Lower lobe of right lung (tissue), 2 donors: ENCODE results near the gene GEMIN8. TPM values are rescaled to one million over a fixed set of nuclear protein-coding genes. Genes with fewer than 3 reads are reported as not detected.

Experiments
- ATAC-seq, 2 donors: fragments of 200-7000 bp; cut with Tn5 transposase; one replicate each; pipeline ENCODE4 v1.9.1; 2020 to 2022; ENCODE audit warnings: mild to moderate bottlenecking in 2 of 2, moderate library complexity in 2 of 2
- DNase-seq: peaks from one replicate; pipeline ENCODE4 v3.0.0-alpha.2; 2020
- H3K27ac ChIP-seq: fragments of 200-600 bp; one replicate; pipeline ENCODE4 v1.8.0; 2022
- H3K27me3 ChIP-seq: fragments of 200-600 bp; one replicate; pipeline ENCODE4 v1.8.0; 2022; ENCODE audit warnings: low read depth
- H3K36me3 ChIP-seq: fragments of 200-600 bp; one replicate; pipeline ENCODE4 v1.8.0; 2022; ENCODE audit warnings: mild to moderate bottlenecking
- H3K4me1 ChIP-seq: fragments of 200-600 bp; one replicate; pipeline ENCODE4 v1.8.0; 2022
- H3K4me3 ChIP-seq: fragments of 200-600 bp; one replicate; pipeline ENCODE4 v1.8.0; 2022; ENCODE audit warnings: mild to moderate bottlenecking
- H3K9me3 ChIP-seq: fragments of 200-600 bp; one replicate; pipeline ENCODE4 v1.8.0; 2022
- CTCF ChIP-seq: fragments of 200-600 bp; IDR thresholded peaks from one replicate; pipeline ENCODE4 v1.8.0; 2022; ENCODE audit warnings: antibody characterized with exemption, mild to moderate bottlenecking
- intact Hi-C: fragments of 100-400 bp; cut with DNase I; formaldehyde crosslinking; loops from one replicate; pipeline ENCODE4 v1.11.0; 2022
- total RNA-seq: library from RNA; stranded (reverse); fragmentation: NEBNext Ultra II Directional; extraction: Animal tissue kit (Norgen Biotek cat#: 25700); gene quantifications from one replicate; pipeline ENCODE4 v1.2.1, GENCODE V29; 2021
- donor health status: DM: no; HTN: yes; CAD: no; lungs with severe emphysema.

The GEMIN8 gene
- total RNA-seq, 1 donor from 2014 or later: 15.8 TPM

- Histone ChIP-seq H3K36me3 (no peaks in the 10 kb centered on the region), H3K27me3 (no peaks in the 10 kb centered on the region), H3K27ac (no peak overlapping the region), H3K4me3 (no peak overlapping the region), H3K9me3 (no peaks in the 10 kb centered on the region), H3K4me1 (no peaks in the 10 kb centered on the region)
- ATAC-seq (no peak), DNase-seq (no peak)
- intact Hi-C loops: no loop called here
- TF ChIP-seq CTCF: no peak
These were observed 62.1 kb downstream of the GEMIN8 start for GRCh38 chrX:13967636-13968035.

DNA sequence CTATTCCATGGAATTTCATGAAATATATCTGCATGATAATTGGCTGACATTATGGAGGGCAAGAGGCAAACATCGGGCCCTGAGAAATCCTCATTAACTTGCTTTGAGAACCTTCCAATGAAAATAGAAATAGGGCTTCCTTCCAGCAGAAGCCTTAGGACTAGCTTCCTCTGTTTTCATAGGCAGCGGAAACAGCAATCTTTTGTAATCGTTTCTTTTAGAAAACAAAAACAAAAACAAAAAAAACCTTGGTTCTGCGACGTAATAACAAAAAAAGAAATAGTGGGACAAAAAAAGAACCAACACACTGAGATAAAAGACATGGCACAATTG lies 62.9 kb downstream of the GEMIN8 start:
- no peaks in the 10 kb centered on the region for H3K27me3 ChIP-seq
- DNase-seq (no peak), ATAC-seq (no peak)
- intact Hi-C loops: no loop called here
- H3K36me3 ChIP-seq: no peaks in the 10 kb centered on the region
- H3K4me3 ChIP-seq: no peak overlapping the region
- no peaks in the 10 kb centered on the region for H3K4me1 ChIP-seq
- no peak overlapping the region for H3K27ac ChIP-seq
- no peak for TF ChIP-seq CTCF
- H3K9me3 ChIP-seq: no peaks in the 10 kb centered on the region

GRCh38 chrX:13966071-13966792 lies 63.5 kb downstream of the GEMIN8 start:
- intact Hi-C loops: no loop called here

GRCh38 chrX:13965531-13965930 lies 64.2 kb downstream of the GEMIN8 start:
- Histone ChIP-seq H3K36me3 (no peaks in the 10 kb centered on the region), H3K4me1 (no peaks in the 10 kb centered on the region), H3K4me3 (no peak overlapping the region), H3K27ac (no peak overlapping the region), H3K27me3 (no peaks in the 10 kb centered on the region), H3K9me3 (no peaks in the 10 kb centered on the region)
- TF ChIP-seq CTCF: no peak
- no peak for ATAC-seq
- intact Hi-C loops: no loop called here
- no peak for DNase-seq

More at GRCh38 chrX:13966071-13966792, 63.5 kb downstream of the GEMIN8 start:
- ATAC-seq (no peak), DNase-seq (no peak)
- no peak overlapping the region for H3K27ac ChIP-seq
- no peaks in the 10 kb centered on the region for H3K27me3 ChIP-seq
- H3K4me1 ChIP-seq: no peaks in the 10 kb centered on the region
- no peak for TF ChIP-seq CTCF
- no peak overlapping the region for H3K4me3 ChIP-seq
- H3K9me3 ChIP-seq: no peaks in the 10 kb centered on the region
- no peaks in the 10 kb centered on the region for H3K36me3 ChIP-seq

DNA sequence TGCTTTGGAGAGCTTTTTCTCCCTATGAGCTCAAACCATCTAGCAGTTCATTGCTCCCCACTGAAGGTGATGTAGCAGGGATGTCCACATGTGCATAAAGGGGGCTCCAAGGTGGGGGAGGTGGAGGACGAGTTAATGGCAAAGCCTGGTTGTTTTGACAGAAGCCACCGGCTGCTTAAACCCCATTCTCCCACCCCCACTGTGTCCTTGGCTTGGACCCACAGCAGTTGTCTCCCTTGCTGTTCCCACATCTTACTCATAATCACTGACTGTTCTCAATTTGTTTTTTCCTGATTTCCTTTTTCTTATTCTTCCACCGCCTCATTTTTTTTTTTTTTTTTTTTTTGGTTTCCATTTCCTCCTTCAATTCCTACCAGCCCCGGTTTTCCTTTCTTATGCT lies 72.7 kb downstream of the GEMIN8 start:
- Histone ChIP-seq H3K36me3 (no peaks in the 10 kb centered on the region), H3K4me3 (no peak overlapping the region), H3K27me3 (no peaks in the 10 kb centered on the region), H3K4me1 (no peaks in the 10 kb centered on the region), H3K27ac (no peak overlapping the region), H3K9me3 (no peaks in the 10 kb centered on the region)
- intact Hi-C loops: no loop called here
- ATAC-seq: no peak
- DNase-seq: no peak
- no peak for TF ChIP-seq CTCF

Other genes with a start within 250 kb of the GEMIN8 start
- 21.6 TPM for gene GPM6B, start 212.8 kb downstream of the GEMIN8 start, total RNA-seq